ENCODE data around the gene NKG7.

GRCh38 chr19:51339687-51340656, 32.5 kb downstream of the NKG7 start:
- TF ChIP-seq CTCF (IDR thresholded peaks at IDR 0.05; ENCODE audit: insufficient read depth, low read length) (no peak), GABPA (IDR thresholded peaks at IDR 0.05; ENCODE audit: low read depth) (no peak), REST (IDR thresholded peaks at IDR 0.05; ENCODE audit: insufficient replicate concordance, low read depth) (no peak), POLR2AphosphoS5 (IDR thresholded peaks at IDR 0.05; ENCODE audit: low read depth) (no peak)

All from HL-60 (cell line).